NCI-H2227 treated with DMSO at 0.1 percent for 48 hours (cell line): ENCODE data around the gene IARS2.
A peak's percentile ranks its signal among the peaks of the same experiment; 100 is the strongest.
"Not testable (repeated sequence)": the region's sequence is repeated elsewhere in the genome, so short reads cannot be mapped to it uniquely, and the experiment has no call there.

ENCODE experiments used
- DNase-seq: peaks from one replicate; lab custom pipeline; 2025; lab: John Stamatoyannopoulos, UW

Gene IARS2

DNA sequence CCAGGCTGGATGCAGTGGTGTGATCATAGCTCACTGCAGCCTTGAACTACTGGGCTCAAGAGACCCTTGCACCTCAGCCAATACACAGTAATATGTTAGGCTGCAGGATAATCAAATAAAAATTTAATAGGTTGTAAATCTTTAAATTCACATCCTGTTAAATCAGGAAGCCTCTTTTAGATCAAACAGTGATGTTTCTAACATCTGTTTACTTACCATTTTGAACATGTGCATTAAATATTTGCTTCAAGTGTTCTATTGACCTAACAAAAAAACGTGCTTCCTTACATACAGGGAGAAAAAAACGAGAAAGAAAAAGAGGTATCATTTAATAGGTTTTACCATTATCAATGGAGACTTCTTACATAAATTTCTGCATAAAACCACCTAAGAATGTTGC, 70.6 kb downstream of the IARS2 start:
- no peak for DNase-seq

GRCh38 chr1:220166853-220167252, 72.9 kb downstream of the IARS2 start:
- DNase-seq = no peak

- DNase-seq = not testable (repeated sequence)
These were observed 76.0 kb downstream of the IARS2 start for GRCh38 chr1:220169887-220170286.

GRCh38 chr1:220170836-220171526, 77.0 kb downstream of the IARS2 start:
- no peak for DNase-seq

- no peak for DNase-seq
These were observed 82.6 kb downstream of the IARS2 start for GRCh38 chr1:220176540-220176939.

GRCh38 chr1:220182111-220182510, 88.2 kb downstream of the IARS2 start:
- DNase-seq = no peak

GRCh38 chr1:220182656-220183055, 88.7 kb downstream of the IARS2 start:
- no peak for DNase-seq

DNA sequence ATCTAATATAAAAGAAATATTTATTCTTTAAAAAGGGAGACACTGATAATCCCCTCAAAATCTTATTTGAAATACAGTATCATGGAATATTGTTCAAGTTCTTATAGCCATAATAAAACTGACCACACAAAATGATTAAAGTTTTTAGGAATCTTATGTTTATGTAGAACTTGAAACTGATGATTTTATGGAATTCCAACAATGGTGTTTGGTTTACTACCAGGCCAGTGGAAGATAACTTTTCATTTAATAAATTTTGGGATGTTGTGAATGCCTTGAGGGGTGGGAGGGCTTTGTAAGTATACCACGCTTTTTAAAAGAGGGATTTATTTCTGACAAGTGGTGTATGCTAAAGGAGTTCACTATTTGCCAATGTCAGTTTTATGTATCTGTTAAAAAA, 90.6 kb downstream of the IARS2 start:
- DNase-seq = no peak

DNA sequence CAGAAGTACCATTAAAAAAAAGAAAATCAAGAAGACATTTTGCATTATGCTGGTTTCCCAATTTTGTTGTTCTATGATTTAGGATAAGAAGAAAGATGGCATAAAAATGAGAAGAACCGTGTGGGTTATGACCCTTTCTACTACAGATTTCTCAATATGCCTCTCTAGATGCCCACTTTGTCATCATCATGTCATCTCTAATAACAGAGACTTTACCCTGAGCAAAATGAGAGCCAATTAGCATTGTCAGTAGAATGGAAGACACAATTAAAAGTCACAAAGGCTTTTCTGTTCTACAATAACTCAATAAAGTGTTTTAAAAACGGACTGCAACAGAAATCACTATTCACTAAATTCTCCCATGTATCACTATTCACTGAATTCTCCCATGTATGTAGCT, 92.8 kb downstream of the IARS2 start:
- DNase-seq = peak; percentile 28

- DNase-seq = no peak
These were observed 94.6 kb downstream of the IARS2 start for GRCh38 chr1:220188538-220188937.

GRCh38 chr1:220189750-220190347, 95.9 kb downstream of the IARS2 start:
- DNase-seq = peak; percentile 9

DNA sequence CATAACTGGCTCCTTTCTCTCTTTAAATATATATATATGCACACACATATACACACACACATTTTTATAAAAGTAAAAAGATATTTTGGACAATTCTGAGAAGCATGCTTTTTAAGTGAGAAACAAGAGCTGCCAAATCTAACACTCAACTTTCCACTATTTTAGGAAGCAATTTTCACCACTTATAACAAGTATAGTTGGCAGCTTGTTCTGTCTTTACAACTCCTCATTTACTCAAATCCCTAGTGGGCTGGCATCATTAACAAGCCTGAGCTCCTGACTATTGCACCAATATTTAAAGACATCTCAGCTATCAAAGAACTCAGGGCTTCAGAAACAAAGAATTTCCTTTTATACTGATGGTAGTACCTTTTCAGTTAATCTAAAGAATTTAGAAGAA, 101.8 kb downstream of the IARS2 start:
- DNase-seq = no peak
